B cell (primary cell): ENCODE measurements around the gene COL17A1.

Experiments used
- CTCF ChIP-seq: fragments of 200-600 bp; IDR thresholded peaks from one replicate; pipeline ENCODE4 v1.8.0; 2022; ENCODE audit warnings: antibody characterized with exemption, mild to moderate bottlenecking
- EZH2 ChIP-seq: IDR thresholded peaks from 2 replicates; pipeline ENCODE4 v1.6.1; 2012; ENCODE audit warnings: borderline replicate concordance, low read depth, mild to moderate bottlenecking, moderate library complexity, low read length; ENCODE audit not compliant: insufficient read depth, poor library complexity, severe bottlenecking

- TF ChIP-seq CTCF (no peak), EZH2 (no peak)
Measured at GRCh38 chr10:104061196-104061595, 24.5 kb downstream of the COL17A1 start.
